Endodermal cell (in vitro differentiated cells): ENCODE results near the gene PDK3. TPM values are rescaled to one million over a fixed set of nuclear protein-coding genes. Genes with fewer than 3 reads are reported as not detected.

Source experiments
- DNase-seq: peaks from one replicate; pipeline ENCODE4 v3.0.0-alpha.2; 2017
- H3K27ac ChIP-seq: 2 replicates; pipeline ENCODE4 v1.5.1; 2013; ENCODE audit warnings: mild to moderate bottlenecking, low read depth, low read length, moderate library complexity
- H3K27me3 ChIP-seq: 2 replicates; pipeline ENCODE4 v1.6.1; 2013; ENCODE audit warnings: mild to moderate bottlenecking, low read length, moderate library complexity; ENCODE audit not compliant: insufficient read depth, control insufficient read depth, poor library complexity, severe bottlenecking
- H3K36me3 ChIP-seq: 2 replicates; pipeline ENCODE4 v1.7.0; 2013; ENCODE audit warnings: mild to moderate bottlenecking, low read length, moderate library complexity; ENCODE audit not compliant: control insufficient read depth, insufficient read depth
- H3K4me1 ChIP-seq: one replicate; pipeline ENCODE4 v1.7.0; 2013; ENCODE audit warnings: low read length; ENCODE audit not compliant: control insufficient read depth, insufficient read depth
- H3K4me3 ChIP-seq: 2 replicates; pipeline ENCODE4 v1.5.1; 2013; ENCODE audit warnings: mild to moderate bottlenecking, low read length, moderate library complexity
- H3K9ac ChIP-seq: 2 replicates; pipeline ENCODE4 v1.6.1; 2013; ENCODE audit warnings: mild to moderate bottlenecking, low read length, moderate library complexity; ENCODE audit not compliant: poor library complexity, severe bottlenecking; ENCODE audit errors: extremely low read depth
- H3K9me3 ChIP-seq: 2 replicates; pipeline ENCODE4 v1.6.1; 2013; ENCODE audit warnings: mild to moderate bottlenecking, low read length, moderate library complexity; ENCODE audit not compliant: control insufficient read depth
- H3K27ac Mint-ChIP-seq: 2 replicates; pipeline ENCODE4 v1.8.0; 2020; ENCODE audit warnings: mixed read lengths
- H3K27me3 Mint-ChIP-seq: 2 replicates; pipeline ENCODE4 v1.8.0; 2021; ENCODE audit warnings: mild to moderate bottlenecking, mixed read lengths; ENCODE audit not compliant: insufficient read depth
- H3K36me3 Mint-ChIP-seq: 2 replicates; pipeline ENCODE4 v1.8.0; 2020; ENCODE audit warnings: low read depth, mixed read lengths
- H3K4me1 Mint-ChIP-seq: 2 replicates; pipeline ENCODE4 v1.8.0; 2020; ENCODE audit warnings: mixed read lengths
- H3K4me3 Mint-ChIP-seq: 2 replicates; pipeline ENCODE4 v1.8.0; 2020; ENCODE audit warnings: mild to moderate bottlenecking, moderate library complexity, mixed read lengths
- H3K9me3 Mint-ChIP-seq: 2 replicates; pipeline ENCODE4 v1.8.0; 2020; ENCODE audit warnings: mild to moderate bottlenecking, mixed read lengths
- CTCF ChIP-seq: fragments of 200-600 bp; sonication (generic); conservative IDR thresholded peaks from 2 replicates; pipeline ENCODE4 v1.5.0; 2021; ENCODE audit warnings: antibody characterized with exemption, mild to moderate bottlenecking
- WGBS, 2 experiments: methylation state at CpG; one replicate each; pipeline versions ENCODE4 v1.1.5 to v1.1.7; 2013; ENCODE audit warnings: missing lambda C conversion rate in 2 of 2, mixed read lengths in 1 of 2; ENCODE audit not compliant: insufficient coverage in 1 of 2, insufficient read length in 1 of 2; 5-methylcytosine and 5-hydroxymethylcytosine counted together
- total RNA-seq, 2 donors: library from RNA; stranded (reverse); fragmentation: NEBNext Ultra II Directional in 1 of 2; extraction: Animal tissue kit (Norgen Biotek cat#: 25700) in 1 of 2; gene quantifications; 2 replicates in 1 of 2; 3 replicates in 1 of 2; pipeline ENCODE4 v1.2.1, GENCODE V29; 2021

The PDK3 gene
- total RNA-seq, 2 donors from 2014 or later, result 14.9 to 21.9 TPM

DNA sequence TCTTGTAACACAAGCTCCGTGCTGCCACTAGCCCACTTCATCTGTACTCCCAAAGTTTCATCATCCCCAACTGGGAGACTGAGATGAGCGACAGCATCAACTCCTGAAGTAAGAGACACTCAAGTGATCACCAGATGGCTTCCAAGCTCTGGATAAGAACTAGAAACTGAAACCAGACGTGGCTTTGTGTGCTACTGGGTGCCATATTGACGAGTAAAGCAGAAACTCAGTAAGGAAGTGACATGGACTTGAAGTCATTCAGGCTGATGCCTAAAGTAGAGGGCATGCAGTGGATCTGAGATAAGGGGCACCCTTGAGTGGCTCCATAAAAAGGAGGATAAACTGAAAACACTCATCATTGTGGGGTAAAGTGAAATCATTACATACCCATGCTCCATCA, 109.7 kb downstream of the PDK3 start:
- Histone ChIP-seq H3K9ac (no peak overlapping the region), H3K27ac (no peak overlapping the region), H3K27me3 (no peaks in the 10 kb centered on the region), H3K4me3 (no peak overlapping the region), H3K4me1 (no peaks in the 10 kb centered on the region), H3K9me3 (no peaks in the 10 kb centered on the region), H3K36me3 (no peaks in the 10 kb centered on the region)
- Mint-ChIP-seq H3K27me3 (no peaks in the 10 kb centered on the region), H3K4me3 (no peak overlapping the region), H3K36me3 (peaks cover 11% of the 10 kb centered on the region), H3K9me3 (no peaks in the 10 kb centered on the region), H3K4me1 (no peaks in the 10 kb centered on the region), H3K27ac (no peak overlapping the region)
- no peak for DNase-seq
- TF ChIP-seq CTCF, result no peak
- WGBS, 2 experiments, result 92 to 100% methylated on average over 1 to 4 of the region's 4 CpGs

DNA sequence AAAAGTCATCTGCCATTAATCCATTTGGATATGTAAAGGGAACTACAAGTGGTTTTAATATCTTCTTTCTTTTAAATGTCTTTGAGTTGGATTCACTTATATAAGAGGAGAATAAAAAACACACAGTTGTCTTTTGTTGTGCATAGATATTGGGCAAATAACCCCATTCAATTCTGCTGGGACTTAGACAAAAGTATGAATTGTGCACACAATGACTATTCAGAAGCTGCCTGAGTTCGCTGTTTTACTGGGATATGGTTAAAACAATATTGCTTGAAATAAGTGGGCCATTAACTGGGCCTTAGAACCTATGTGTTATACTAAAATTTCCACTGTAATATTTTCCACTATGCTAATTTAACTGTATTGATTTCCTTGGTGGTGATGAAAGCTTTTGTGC, 110.4 kb downstream of the PDK3 start:
- H3K27ac Mint-ChIP-seq, result no peak overlapping the region
- Histone ChIP-seq H3K4me1 (no peaks in the 10 kb centered on the region), H3K4me3 (no peak overlapping the region), H3K27me3 (no peaks in the 10 kb centered on the region), H3K9ac (no peak overlapping the region), H3K9me3 (no peaks in the 10 kb centered on the region), H3K27ac (no peak overlapping the region), H3K36me3 (no peaks in the 10 kb centered on the region)
- TF ChIP-seq CTCF, result no peak
- WGBS, 2 experiments, result 88% methylated on average over 1 of the region's 1 CpG; no CpG with 5 or more reads in 1 of the 2 experiments
- no peaks in the 10 kb centered on the region for H3K27me3 Mint-ChIP-seq
- H3K9me3 Mint-ChIP-seq, result no peaks in the 10 kb centered on the region
- no peak overlapping the region for H3K4me3 Mint-ChIP-seq
- H3K36me3 Mint-ChIP-seq, result peaks cover 10% of the 10 kb centered on the region
- H3K4me1 Mint-ChIP-seq, result no peaks in the 10 kb centered on the region
- DNase-seq, result no peak

GRCh38 chrX:24577091-24577490, 112.0 kb downstream of the PDK3 start:
- H3K4me3 ChIP-seq, result no peak overlapping the region
- Mint-ChIP-seq H3K9me3 (no peaks in the 10 kb centered on the region), H3K4me1 (no peaks in the 10 kb centered on the region), H3K4me3 (no peak overlapping the region), H3K36me3 (peaks cover 8% of the 10 kb centered on the region), H3K27me3 (no peaks in the 10 kb centered on the region), H3K27ac (no peak overlapping the region)
- no peaks in the 10 kb centered on the region for H3K36me3 ChIP-seq
- H3K4me1 ChIP-seq, result no peaks in the 10 kb centered on the region
- no peak for DNase-seq
- no peak overlapping the region for H3K9ac ChIP-seq
- 92 to 94% methylated on average over 5 to 9 of the region's 9 CpGs for WGBS, 2 experiments
- no peak overlapping the region for H3K27ac ChIP-seq
- TF ChIP-seq CTCF, result no peak
- H3K27me3 ChIP-seq, result no peaks in the 10 kb centered on the region
- H3K9me3 ChIP-seq, result no peaks in the 10 kb centered on the region

Other genes with a start within 250 kb of the PDK3 start
- gene SUPT20HL2, start 151.2 kb upstream of the PDK3 start, total RNA-seq, result not detected
- gene SUPT20HL1, start 104.6 kb upstream of the PDK3 start, total RNA-seq, result under 1 TPM in 1 of 2 donors, not detected in 1; 0.09 TPM
- gene PCYT1B, start 182.1 kb downstream of the PDK3 start, total RNA-seq, result 10 to 100 TPM; 11.3 to 16.0 TPM
- 10 to 100 TPM; 24.4 to 53.6 TPM for gene POLA1, start 228.6 kb downstream of the PDK3 start, total RNA-seq